Natural killer cell (primary cell): ENCODE results near the gene HES5. TPM values are rescaled to one million over a fixed set of nuclear protein-coding genes. Genes with fewer than 3 reads are reported as not detected.

Source experiments
- ATAC-seq, 3 donors: fragments of 150-1000 bp in 2 of 3; fragments of 200-7000 bp in 1 of 3; cut with Tn5 transposase; 1 replicate in 1 of 3; 2 replicates in 2 of 3; pipeline ENCODE4 v1.10.0; 2021; ENCODE audit warnings: mild to moderate bottlenecking in 2 of 3, moderate library complexity in 2 of 3
- DNase-seq, 2 donors: peaks; one replicate each; pipeline versions ENCODE4 v3.0.0 to v3.0.0-alpha.2; 2013 to 2021; ENCODE audit warnings: mixed read lengths in 1 of 2
- H3K27ac ChIP-seq: one replicate; pipeline ENCODE4 v1.5.1; 2013; ENCODE audit warnings: mild to moderate bottlenecking, low read length
- H3K27me3 ChIP-seq: one replicate; pipeline ENCODE4 v1.6.1; 2013; ENCODE audit warnings: low read length; ENCODE audit not compliant: control insufficient read depth, insufficient read depth
- H3K36me3 ChIP-seq: one replicate; pipeline ENCODE4 v1.6.1; 2013; ENCODE audit warnings: low read length; ENCODE audit not compliant: control insufficient read depth, insufficient read depth
- H3K4me1 ChIP-seq: one replicate; pipeline ENCODE4 v1.6.1; 2013; ENCODE audit warnings: low read length; ENCODE audit not compliant: control insufficient read depth, insufficient read depth
- H3K4me3 ChIP-seq: one replicate; pipeline ENCODE4 v1.5.1; 2013; ENCODE audit warnings: low read length
- H3K9me3 ChIP-seq: one replicate; pipeline ENCODE4 v1.6.1; 2013; ENCODE audit warnings: low read length; ENCODE audit not compliant: control insufficient read depth, insufficient read depth
- H3K27ac Mint-ChIP-seq, 2 donors: one replicate each; pipeline ENCODE4 v1.8.0; 2022; ENCODE audit warnings: mild to moderate bottlenecking in 2 of 2, mixed read lengths in 2 of 2, moderate library complexity in 1 of 2
- H3K27me3 Mint-ChIP-seq, 2 donors: one replicate each; pipeline ENCODE4 v1.8.0; 2022; ENCODE audit warnings: low read depth in 2 of 2, mixed read lengths in 2 of 2
- H3K36me3 Mint-ChIP-seq: one replicate; pipeline ENCODE4 v1.8.0; 2022; ENCODE audit warnings: mixed read lengths
- H3K4me1 Mint-ChIP-seq, 2 donors: one replicate each; pipeline ENCODE4 v1.8.0; 2022; ENCODE audit warnings: mixed read lengths in 2 of 2
- H3K4me3 Mint-ChIP-seq: one replicate; pipeline ENCODE4 v1.8.0; 2022; ENCODE audit warnings: mild to moderate bottlenecking, moderate library complexity, mixed read lengths
- H3K9me3 Mint-ChIP-seq, 2 donors: one replicate each; pipeline ENCODE4 v1.8.0; 2022; ENCODE audit warnings: mixed read lengths in 2 of 2
- CTCF ChIP-seq: fragments of 200-600 bp; IDR thresholded peaks from one replicate; pipeline ENCODE4 v1.8.0; 2022; ENCODE audit warnings: antibody characterized with exemption
- WGBS: methylation state at CpG from one replicate; pipeline ENCODE4 v1.1.7; 2013; ENCODE audit warnings: missing lambda C conversion rate; ENCODE audit not compliant: insufficient coverage; 5-methylcytosine and 5-hydroxymethylcytosine counted together
- intact Hi-C: fragments of 100-400 bp; cut with micrococcal nuclease; formaldehyde crosslinking; loops from one replicate; pipeline ENCODE4 v1.14.2; 2022
- total RNA-seq, 4 donors: library from RNA; stranded (reverse); fragments of 120-200 nt in 1 of 4; gene quantifications; one replicate each; pipeline versions ENCODE4 v1.2.3 to v1.2.4, GENCODE V29; 2013 to 2022

The HES5 gene
- total RNA-seq, 3 donors from 2014 or later (not counting 1 experiment from before 2014, with no cell fraction given): not detected

- H3K4me3 Mint-ChIP-seq: no peak overlapping the region
- peaks cover 19 to 48% of the 10 kb centered on the region in 2 donors for H3K4me1 Mint-ChIP-seq
- Histone ChIP-seq H3K9me3 (no peaks in the 10 kb centered on the region), H3K36me3 (peaks cover 54% of the 10 kb centered on the region), H3K27ac (no peak overlapping the region), H3K27me3 (no peaks in the 10 kb centered on the region), H3K4me1 (peaks cover 38% of the 10 kb centered on the region), H3K4me3 (no peak overlapping the region)
- no peak for DNase-seq
- WGBS: 90% methylated on average over 35 of the region's 35 CpGs
- H3K36me3 Mint-ChIP-seq: no peaks in the 10 kb centered on the region
- no peaks in the 10 kb centered on the region for H3K27me3 Mint-ChIP-seq
- H3K9me3 Mint-ChIP-seq: no peaks in the 10 kb centered on the region
- no peak for ATAC-seq
- no peak for TF ChIP-seq CTCF
- intact Hi-C loops: no loop called here
- H3K27ac Mint-ChIP-seq: peak overlapping the region in 1 of 2 donors; percentile 54
Observed at GRCh38 chr1:2559509-2560298, 29.6 kb upstream of the HES5 start.

GRCh38 chr1:2558861-2559260 lies 28.8 kb upstream of the HES5 start:
- H3K27ac Mint-ChIP-seq: peak overlapping the region; percentile 96 to 99
- ATAC-seq (no peak), DNase-seq (no peak)
- peaks cover 19 to 55% of the 10 kb centered on the region in 2 donors for H3K4me1 Mint-ChIP-seq
- Histone ChIP-seq H3K36me3 (peaks cover 53% of the 10 kb centered on the region), H3K27ac (no peak overlapping the region), H3K27me3 (no peaks in the 10 kb centered on the region), H3K4me1 (peaks cover 46% of the 10 kb centered on the region), H3K4me3 (no peak overlapping the region), H3K9me3 (no peaks in the 10 kb centered on the region)
- H3K9me3 Mint-ChIP-seq: no peaks in the 10 kb centered on the region
- 96% methylated on average over 6 of the region's 6 CpGs for WGBS
- no peaks in the 10 kb centered on the region for H3K27me3 Mint-ChIP-seq
- no peaks in the 10 kb centered on the region for H3K36me3 Mint-ChIP-seq
- intact Hi-C loops: no loop called here
- no peak for TF ChIP-seq CTCF
- H3K4me3 Mint-ChIP-seq: peak overlapping the region; percentile 81

- Histone ChIP-seq H3K9me3 (no peaks in the 10 kb centered on the region), H3K36me3 (peaks cover 48% of the 10 kb centered on the region), H3K4me3 (no peak overlapping the region), H3K27ac (no peak overlapping the region), H3K4me1 (peaks cover 46% of the 10 kb centered on the region), H3K27me3 (no peaks in the 10 kb centered on the region)
- TF ChIP-seq CTCF: no peak
- Mint-ChIP-seq H3K27ac (peak overlapping the region; percentile 96 to 99), H3K4me3 (peak overlapping the region; percentile 81), H3K36me3 (no peaks in the 10 kb centered on the region), H3K27me3 (no peaks in the 10 kb centered on the region), H3K9me3 (no peaks in the 10 kb centered on the region), H3K4me1 (peaks cover 19 to 58% of the 10 kb centered on the region in 2 donors)
- WGBS: 94% methylated on average over 12 of the region's 12 CpGs
- ATAC-seq (no peak), DNase-seq (no peak)
- intact Hi-C loops: no loop called here
Observed at GRCh38 chr1:2558420-2558819, 28.4 kb upstream of the HES5 start.
